Lung (tissue), 12 donors: Measurements from ENCODE around the gene DACT1. TPM values are rescaled to one million over a fixed set of nuclear protein-coding genes. Genes with fewer than 3 reads are reported as not detected.

Experiments
- ATAC-seq: fragments of 200-7000 bp; cut with Tn5 transposase; one replicate; pipeline ENCODE4 v1.9.1; 2020; ENCODE audit warnings: moderate number of reproducible peaks; ENCODE audit not compliant: insufficient read depth, low FRiP score
- DNase-seq, 3 donors: peaks; one replicate each; pipeline ENCODE4 v3.0.0-alpha.2; 2013 to 2017
- H3K27ac ChIP-seq, 2 donors: one replicate each; pipeline ENCODE4 v1.5.1; 2013; ENCODE audit warnings: mild to moderate bottlenecking in 2 of 2, moderate library complexity in 2 of 2, control low read depth in 1 of 2, inconsistent platforms in 1 of 2, low read depth in 1 of 2, low read length in 1 of 2
- H3K27me3 ChIP-seq, 3 donors: one replicate each; pipeline ENCODE4 v1.5.1; 2013; ENCODE audit warnings: low read length in 2 of 3; ENCODE audit not compliant: control insufficient read depth in 3 of 3, insufficient read depth in 3 of 3
- H3K36me3 ChIP-seq, 4 donors: one replicate each; pipeline ENCODE4 v1.5.1; 2013; ENCODE audit warnings: low read length in 4 of 4, mild to moderate bottlenecking in 1 of 4, moderate library complexity in 1 of 4; ENCODE audit not compliant: control insufficient read depth in 4 of 4, insufficient read depth in 4 of 4
- H3K4me1 ChIP-seq, 5 donors: one replicate each; pipeline ENCODE4 v1.5.1; 2013; ENCODE audit warnings: low read length in 5 of 5, mild to moderate bottlenecking in 2 of 5, moderate library complexity in 1 of 5; ENCODE audit not compliant: control insufficient read depth in 5 of 5, insufficient read depth in 5 of 5
- H3K4me3 ChIP-seq: one replicate; pipeline ENCODE4 v1.5.1; 2013; ENCODE audit warnings: mild to moderate bottlenecking, control low read depth, moderate library complexity
- H3K9ac ChIP-seq, 2 donors: one replicate each; pipeline ENCODE4 v1.5.1; 2013; ENCODE audit warnings: low read length in 2 of 2, control low read depth in 1 of 2; ENCODE audit not compliant: insufficient read depth in 1 of 2
- H3K9me3 ChIP-seq, 4 donors: one replicate each; pipeline ENCODE4 v1.5.1; 2013; ENCODE audit warnings: low read length in 3 of 4, mild to moderate bottlenecking in 1 of 4, moderate library complexity in 1 of 4; ENCODE audit not compliant: control insufficient read depth in 4 of 4, insufficient read depth in 3 of 4
- CTCF ChIP-seq: IDR thresholded peaks from 2 replicates; pipeline ENCODE4 v1.5.1; 2012; ENCODE audit warnings: mild to moderate bottlenecking; ENCODE audit errors: control extremely low read depth, extremely low read depth
- WGBS, 2 donors: extraction: QIAGEN DNeasy Blood & Tissue Kit; methylation state at CpG; one replicate each; pipeline ENCODE4 v1.1.7; 2013; 5-methylcytosine and 5-hydroxymethylcytosine counted together
- polyA plus RNA-seq, 2 donors: library from polyadenylated mRNA; stranded (reverse); fragments of 200-250 nt; gene quantifications; one replicate each; pipeline ENCODE4 v1.2.1, GENCODE V29; 2013
- total RNA-seq, 2 donors: library from RNA; depleted of rRNA in 1 of 2; stranded (reverse); fragments of >200 nt in 1 of 2; gene quantifications; one replicate each; pipeline ENCODE4 v1.2.1, GENCODE V29; 2014 to 2021
- donor health status: control.
- donor health status: control.
- donor health status: Bipolar disorder and iron deficiency.
- donor health status: healthy.
- donor health status: DM: yes; HTN: yes; CAD: no.

Gene DACT1
- total and polyA plus RNA-seq, 4 donors, result 1.7 to 22.4 (median 3.9) TPM

DNA sequence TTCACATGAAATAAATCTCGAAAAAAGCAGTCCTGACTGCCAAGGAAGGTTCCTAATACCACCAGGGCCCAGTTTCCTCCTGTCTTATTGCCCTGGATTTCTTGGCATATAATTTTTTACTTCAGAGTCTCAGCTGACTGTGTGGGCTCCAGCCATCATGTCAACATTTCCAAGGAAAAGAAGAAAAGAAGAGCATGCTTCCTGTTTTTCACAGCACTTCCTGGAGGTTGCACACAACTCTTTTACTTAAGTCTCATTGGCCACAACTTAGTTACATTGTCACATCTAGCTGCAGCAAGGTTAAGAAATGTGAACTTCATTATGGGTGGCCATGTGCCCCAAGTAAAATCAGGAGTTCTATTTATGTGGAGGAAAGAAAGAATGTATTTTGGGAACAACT, 24.3 kb downstream of the DACT1 start:
- ATAC-seq (no peak), DNase-seq (peak in 2 of 3 donors; percentile 28 to 53)
- H3K27ac ChIP-seq, result no peak overlapping the region
- no peaks in the 10 kb centered on the region for H3K27me3 ChIP-seq
- no peaks in the 10 kb centered on the region for H3K9me3 ChIP-seq
- 64 to 84% methylated on average over 1 of the region's 1 CpG for WGBS, 2 donors
- H3K36me3 ChIP-seq, result no peaks in the 10 kb centered on the region
- TF ChIP-seq CTCF, result no peak
- no peak overlapping the region for H3K4me3 ChIP-seq
- peaks cover 0 to 17% (median 5%) of the 10 kb centered on the region in 5 donors for H3K4me1 ChIP-seq
- no peak overlapping the region for H3K9ac ChIP-seq

DNA sequence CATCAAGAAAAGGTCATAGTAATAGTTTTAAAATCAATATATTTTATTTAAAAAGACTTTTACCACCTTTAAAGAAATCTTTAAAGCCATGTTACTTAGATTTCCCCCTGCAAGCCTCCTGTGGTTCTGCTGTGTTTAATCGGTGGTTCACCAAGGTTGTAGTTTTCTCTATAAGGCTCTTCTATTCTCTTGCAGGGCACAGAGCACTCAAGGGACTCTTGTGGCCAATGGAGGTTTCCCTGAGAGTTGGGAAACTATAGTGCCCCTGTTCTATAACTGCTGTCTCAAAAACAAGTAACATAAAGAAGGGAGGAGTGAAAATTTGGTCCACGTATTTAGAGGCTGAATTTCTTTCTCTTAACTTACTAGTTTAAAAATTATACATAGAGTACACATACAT, 25.0 kb downstream of the DACT1 start:
- DNase-seq (no peak), ATAC-seq (no peak)
- Histone ChIP-seq H3K4me1 (peaks cover 0 to 17% (median 5%) of the 10 kb centered on the region in 5 donors), H3K27ac (no peak overlapping the region), H3K4me3 (no peak overlapping the region), H3K9ac (no peak overlapping the region), H3K27me3 (no peaks in the 10 kb centered on the region), H3K9me3 (no peaks in the 10 kb centered on the region), H3K36me3 (no peaks in the 10 kb centered on the region)
- WGBS, 2 donors, result 84 to 93% methylated on average over 2 of the region's 2 CpGs
- no peak for TF ChIP-seq CTCF

- Histone ChIP-seq H3K36me3 (no peaks in the 10 kb centered on the region), H3K4me3 (no peak overlapping the region), H3K4me1 (peaks cover 0 to 17% (median 5%) of the 10 kb centered on the region in 5 donors), H3K9me3 (no peaks in the 10 kb centered on the region), H3K27me3 (no peaks in the 10 kb centered on the region), H3K9ac (no peak overlapping the region), H3K27ac (no peak overlapping the region)
- no peak for ATAC-seq
- DNase-seq, result peak; percentile 26 to 66 (median 41)
- WGBS, 2 donors, result 39 to 67% methylated on average over 2 of the region's 2 CpGs
- no peak for TF ChIP-seq CTCF
Measured at GRCh38 chr14:58663494-58664111, 25.8 kb downstream of the DACT1 start.
